Thoracic aorta (tissue), 2 donors: Measurements from ENCODE around the gene IGSF21. TPM values are rescaled to one million over a fixed set of nuclear protein-coding genes. Genes with fewer than 3 reads are reported as not detected.

Source experiments
- ATAC-seq: fragments of 150-250 bp; one replicate; pipeline ENCODE4 v1.8.0; 2017; ENCODE audit warnings: low read depth; ENCODE audit not compliant: insufficient number of reproducible peaks, low FRiP score
- DNase-seq: peaks from one replicate; pipeline ENCODE4 v3.0.0-alpha.2; 2020; ENCODE audit warnings: low spot score
- H3K27ac ChIP-seq, 2 donors: fragments of 200-600 bp; sonication (generic); 1 replicate in 1 of 2; 2 replicates in 1 of 2; pipeline ENCODE4 v1.5.1; 2016; ENCODE audit warnings: mild to moderate bottlenecking in 2 of 2, moderate library complexity in 2 of 2
- H3K27me3 ChIP-seq: fragments of 200-600 bp; sonication (generic); replicated peaks from 2 replicates; pipeline ENCODE4 v1.6.0; 2016; ENCODE audit warnings: mild to moderate bottlenecking; ENCODE audit not compliant: insufficient read depth
- H3K36me3 ChIP-seq: fragments of 200-600 bp; sonication (generic); one replicate; pipeline ENCODE4 v1.5.1; 2016
- H3K4me1 ChIP-seq, 2 donors: fragments of 200-600 bp; sonication (generic); 1 replicate in 1 of 2; 2 replicates in 1 of 2; pipeline versions ENCODE4 v1.5.1 to v1.6.0; 2016; ENCODE audit warnings: low read depth in 2 of 2, mild to moderate bottlenecking in 1 of 2; ENCODE audit not compliant: control insufficient read depth in 1 of 2
- H3K4me3 ChIP-seq: fragments of 200-600 bp; sonication (generic); 2 replicates; pipeline ENCODE4 v1.5.1; 2016; ENCODE audit warnings: mild to moderate bottlenecking
- H3K9me3 ChIP-seq: fragments of 200-600 bp; sonication (generic); 2 replicates; pipeline ENCODE4 v1.5.1; 2016
- total RNA-seq, 2 donors: library from RNA; depleted of rRNA; stranded (reverse); fragments of >200 nt; gene quantifications; one replicate each; pipeline versions ENCODE4 v1.1.0 to v1.2.3, GENCODE V29; 2016
- TF ChIP-seq, protein P1 (sequence below): fragments of 200-600 bp; sonication (generic); IDR thresholded peaks from one replicate; pipeline ENCODE4 v1.5.1; 2019; ENCODE audit warnings: antibody characterized with exemption

IGSF21 gene
- total RNA-seq, 2 donors from 2014 or later, result 5.0 to 10.9 TPM

DNA sequence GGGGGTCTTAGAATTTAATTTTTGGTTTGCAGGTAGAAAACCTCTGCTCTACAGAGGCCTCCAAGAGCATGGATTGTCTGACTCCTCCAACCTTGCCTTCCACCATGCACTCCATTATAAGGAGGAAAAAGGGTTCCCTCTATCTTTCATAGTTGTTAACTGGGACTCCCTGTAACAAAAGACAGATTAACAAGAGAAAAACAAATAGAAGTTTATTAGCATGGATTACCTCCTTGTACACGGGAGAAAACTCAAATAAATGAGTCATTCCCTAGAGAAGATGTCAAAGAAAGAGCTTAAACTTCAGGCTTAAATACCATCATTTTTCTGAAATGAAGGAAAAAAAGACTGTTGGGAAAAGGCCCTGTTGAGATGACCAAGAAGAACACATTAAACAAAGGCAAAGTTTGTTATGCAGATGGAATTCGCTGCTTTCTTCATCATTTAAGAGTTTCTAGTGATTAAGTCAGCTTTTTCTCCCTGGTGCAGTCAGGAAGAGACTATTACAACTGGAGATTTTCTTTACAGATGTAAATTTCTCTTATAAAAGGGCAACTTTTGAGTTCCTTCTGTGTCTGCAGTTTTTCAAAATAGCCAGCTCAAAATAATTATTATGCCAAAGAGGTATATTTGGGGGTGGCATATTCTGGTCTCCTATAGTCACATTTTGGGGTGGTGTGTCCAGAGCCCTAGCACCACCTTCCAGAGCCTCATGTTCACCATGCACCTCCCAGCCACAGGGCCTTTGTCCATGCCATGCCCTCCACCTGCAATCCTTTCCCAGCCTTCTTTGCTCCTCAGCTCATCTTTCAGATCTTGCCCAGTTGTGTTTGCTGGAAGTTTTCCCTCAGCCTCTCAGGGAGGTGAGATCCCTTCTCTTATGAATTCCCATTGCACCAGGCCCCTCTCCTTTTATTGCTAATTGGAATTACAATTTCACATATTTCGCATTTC is 310.0 kb downstream of the IGSF21 start:
- no peaks in the 10 kb centered on the region for H3K36me3 ChIP-seq
- peaks cover 1% of the 10 kb centered on the region for H3K9me3 ChIP-seq
- DNase-seq (no peak), ATAC-seq (no peak)
- TF ChIP-seq, protein P1, sequence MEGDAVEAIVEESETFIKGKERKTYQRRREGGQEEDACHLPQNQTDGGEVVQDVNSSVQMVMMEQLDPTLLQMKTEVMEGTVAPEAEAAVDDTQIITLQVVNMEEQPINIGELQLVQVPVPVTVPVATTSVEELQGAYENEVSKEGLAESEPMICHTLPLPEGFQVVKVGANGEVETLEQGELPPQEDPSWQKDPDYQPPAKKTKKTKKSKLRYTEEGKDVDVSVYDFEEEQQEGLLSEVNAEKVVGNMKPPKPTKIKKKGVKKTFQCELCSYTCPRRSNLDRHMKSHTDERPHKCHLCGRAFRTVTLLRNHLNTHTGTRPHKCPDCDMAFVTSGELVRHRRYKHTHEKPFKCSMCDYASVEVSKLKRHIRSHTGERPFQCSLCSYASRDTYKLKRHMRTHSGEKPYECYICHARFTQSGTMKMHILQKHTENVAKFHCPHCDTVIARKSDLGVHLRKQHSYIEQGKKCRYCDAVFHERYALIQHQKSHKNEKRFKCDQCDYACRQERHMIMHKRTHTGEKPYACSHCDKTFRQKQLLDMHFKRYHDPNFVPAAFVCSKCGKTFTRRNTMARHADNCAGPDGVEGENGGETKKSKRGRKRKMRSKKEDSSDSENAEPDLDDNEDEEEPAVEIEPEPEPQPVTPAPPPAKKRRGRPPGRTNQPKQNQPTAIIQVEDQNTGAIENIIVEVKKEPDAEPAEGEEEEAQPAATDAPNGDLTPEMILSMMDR, result no peak
- H3K4me3 ChIP-seq, result no peak overlapping the region
- H3K4me1 ChIP-seq, result no peaks in the 10 kb centered on the region
- H3K27ac ChIP-seq, result no peak overlapping the region
- no peaks in the 10 kb centered on the region for H3K27me3 ChIP-seq

DNA sequence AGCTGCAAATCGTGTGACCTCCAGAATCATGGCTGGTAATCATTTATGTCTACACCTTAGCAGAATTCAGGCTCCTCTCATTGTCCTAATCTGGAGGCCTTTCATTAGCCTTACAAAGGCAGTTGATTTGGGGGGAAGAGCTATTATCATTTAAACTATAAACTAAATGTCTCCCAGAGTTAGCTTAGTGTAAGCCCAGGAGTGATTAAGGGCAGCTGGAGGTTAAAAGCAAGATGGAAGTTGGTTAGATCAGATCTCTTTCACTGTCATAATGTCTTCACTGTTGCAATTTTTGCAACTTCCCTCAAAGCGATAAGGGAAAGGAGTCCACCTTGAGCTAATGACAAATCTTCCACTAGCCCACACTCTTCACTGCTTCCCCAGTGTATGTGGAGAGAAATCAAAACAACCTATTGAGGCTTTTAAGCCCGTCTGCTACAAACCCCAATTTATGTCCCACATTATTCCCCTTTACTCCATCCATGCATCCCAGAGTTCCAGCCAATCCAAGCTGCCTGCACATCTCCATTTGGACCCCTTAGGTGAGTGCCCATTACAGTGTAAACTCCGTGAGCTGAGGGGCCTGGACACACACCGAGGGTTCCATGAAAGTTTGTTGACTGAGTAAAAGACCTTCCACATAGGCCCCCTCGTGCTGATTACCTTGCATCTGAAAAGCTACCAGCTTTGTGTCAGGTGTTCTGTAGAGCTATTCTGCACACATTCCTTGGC is 311.7 kb downstream of the IGSF21 start:
- no peaks in the 10 kb centered on the region for H3K36me3 ChIP-seq
- TF ChIP-seq, protein P1, result no peak
- no peak overlapping the region for H3K27ac ChIP-seq
- DNase-seq (no peak), ATAC-seq (no peak)
- H3K4me1 ChIP-seq, result no peaks in the 10 kb centered on the region
- no peak overlapping the region for H3K4me3 ChIP-seq
- H3K27me3 ChIP-seq, result no peaks in the 10 kb centered on the region
- H3K9me3 ChIP-seq, result no peaks in the 10 kb centered on the region

DNA sequence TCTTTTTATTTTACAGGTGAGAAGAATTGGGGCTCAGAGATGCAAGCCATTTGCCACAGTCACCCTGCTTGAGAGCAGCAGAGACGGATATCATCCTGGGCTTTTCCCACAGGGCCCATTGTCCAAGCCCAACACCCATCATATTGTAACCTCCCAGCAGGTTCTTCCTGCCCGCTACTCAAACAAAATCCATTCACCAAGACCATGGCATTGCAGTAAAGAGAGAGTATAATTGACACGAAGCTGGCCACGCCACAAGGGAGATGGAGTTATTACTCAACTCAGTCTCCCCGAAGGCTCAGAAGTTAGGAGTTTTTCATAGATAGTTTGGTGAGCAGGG is 312.2 kb downstream of the IGSF21 start:
- TF ChIP-seq, protein P1, result no peak
- H3K4me1 ChIP-seq, result no peaks in the 10 kb centered on the region
- H3K9me3 ChIP-seq, result no peaks in the 10 kb centered on the region
- H3K36me3 ChIP-seq, result no peaks in the 10 kb centered on the region
- no peak overlapping the region for H3K4me3 ChIP-seq
- DNase-seq (no peak), ATAC-seq (no peak)
- H3K27me3 ChIP-seq, result no peaks in the 10 kb centered on the region
- no peak overlapping the region for H3K27ac ChIP-seq

DNA sequence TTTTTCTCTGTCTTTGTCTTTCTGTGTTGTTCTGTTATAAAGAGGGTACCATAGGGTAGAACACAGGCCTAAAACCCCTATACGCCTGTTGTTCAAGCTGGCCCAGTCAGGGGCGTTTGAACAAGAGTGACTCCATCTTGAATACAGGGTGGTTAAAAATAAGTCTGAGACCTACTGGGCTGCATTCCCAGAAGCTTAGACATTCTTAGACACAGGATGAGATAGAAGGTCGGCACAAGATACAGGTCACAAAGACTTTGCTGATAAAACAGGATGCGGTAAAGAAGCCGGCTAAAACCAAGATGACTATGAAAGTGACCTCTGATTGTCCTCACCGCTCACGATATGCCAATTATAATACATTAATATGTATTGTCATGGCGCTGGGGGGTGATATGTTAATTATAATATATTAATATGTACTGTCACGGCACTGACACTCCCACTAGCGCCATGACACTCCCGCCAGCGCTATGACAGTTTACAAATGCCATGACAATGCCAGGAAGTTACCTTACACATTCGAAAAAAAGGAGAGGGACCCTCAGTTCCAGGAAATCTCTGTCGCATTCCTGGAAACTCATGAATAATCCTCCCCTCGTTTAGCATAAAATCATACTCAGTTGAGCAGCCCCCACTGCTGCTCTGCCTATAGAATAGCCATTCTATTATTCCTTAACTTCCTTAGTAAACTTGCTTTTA is 314.6 kb downstream of the IGSF21 start:
- no peak overlapping the region for H3K4me3 ChIP-seq
- H3K36me3 ChIP-seq, result no peaks in the 10 kb centered on the region
- H3K27me3 ChIP-seq, result no peaks in the 10 kb centered on the region
- no peak overlapping the region for H3K27ac ChIP-seq
- ATAC-seq (no peak), DNase-seq (no peak)
- H3K4me1 ChIP-seq, result no peaks in the 10 kb centered on the region
- H3K9me3 ChIP-seq, result no peaks in the 10 kb centered on the region
- TF ChIP-seq, protein P1, result no peak

DNA sequence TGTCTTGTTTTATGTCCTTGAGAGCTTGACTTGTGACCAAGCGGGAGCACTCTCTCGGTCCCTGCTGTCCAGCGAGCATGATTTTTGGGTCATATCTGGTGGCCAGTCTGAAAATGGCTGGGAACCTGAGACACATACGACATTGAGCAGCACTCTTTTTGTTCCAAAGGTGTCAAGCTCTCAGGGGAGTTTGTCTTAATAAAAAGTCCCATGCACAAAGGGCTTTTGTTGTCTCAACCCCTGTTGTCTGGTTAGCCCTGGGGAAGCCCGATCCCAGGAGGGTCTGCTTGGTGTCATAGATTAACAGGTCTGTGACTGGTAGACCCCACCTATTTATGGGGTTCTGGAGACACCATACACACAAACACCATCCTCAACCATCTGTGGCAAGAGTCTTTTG is 315.4 kb downstream of the IGSF21 start:
- TF ChIP-seq, protein P1, result no peak

More for the DNA sequence above, 315.4 kb downstream of the IGSF21 start:
- no peak for ATAC-seq
- no peaks in the 10 kb centered on the region for H3K27me3 ChIP-seq
- no peak overlapping the region for H3K4me3 ChIP-seq
- no peaks in the 10 kb centered on the region for H3K4me1 ChIP-seq
- H3K9me3 ChIP-seq, result no peaks in the 10 kb centered on the region
- no peak for DNase-seq
- H3K27ac ChIP-seq, result no peak overlapping the region
- no peaks in the 10 kb centered on the region for H3K36me3 ChIP-seq
